Hematopoietic multipotent progenitor cell treated with erythropoietin and hydrocortisone succinate and interleukin-3 and kit ligand, for 8 days (in vitro differentiated cells): ENCODE results near the gene TFRC.
A peak's percentile ranks its signal among the peaks of the same experiment; 100 is the strongest.
"Not testable (repeated sequence)": the region's sequence is repeated elsewhere in the genome, so short reads cannot be mapped to it uniquely, and the experiment has no call there.

Experiments
- DNase-seq: peaks from one replicate; pipeline ENCODE4 v3.0.0-alpha.2; 2015

Gene TFRC

GRCh38 chr3:196081834-196082618, at the start of gene TFRC:
TSS of gene TFRC (minus strand) at chr3:196082090. CDS start at chr3:196077099, 4,991 bp downstream.
- DNase-seq, result peak; percentile 96

- DNase-seq, result no peak
These were observed 46.4 kb upstream of the TFRC start for GRCh38 chr3:196128172-196128843.

DNA sequence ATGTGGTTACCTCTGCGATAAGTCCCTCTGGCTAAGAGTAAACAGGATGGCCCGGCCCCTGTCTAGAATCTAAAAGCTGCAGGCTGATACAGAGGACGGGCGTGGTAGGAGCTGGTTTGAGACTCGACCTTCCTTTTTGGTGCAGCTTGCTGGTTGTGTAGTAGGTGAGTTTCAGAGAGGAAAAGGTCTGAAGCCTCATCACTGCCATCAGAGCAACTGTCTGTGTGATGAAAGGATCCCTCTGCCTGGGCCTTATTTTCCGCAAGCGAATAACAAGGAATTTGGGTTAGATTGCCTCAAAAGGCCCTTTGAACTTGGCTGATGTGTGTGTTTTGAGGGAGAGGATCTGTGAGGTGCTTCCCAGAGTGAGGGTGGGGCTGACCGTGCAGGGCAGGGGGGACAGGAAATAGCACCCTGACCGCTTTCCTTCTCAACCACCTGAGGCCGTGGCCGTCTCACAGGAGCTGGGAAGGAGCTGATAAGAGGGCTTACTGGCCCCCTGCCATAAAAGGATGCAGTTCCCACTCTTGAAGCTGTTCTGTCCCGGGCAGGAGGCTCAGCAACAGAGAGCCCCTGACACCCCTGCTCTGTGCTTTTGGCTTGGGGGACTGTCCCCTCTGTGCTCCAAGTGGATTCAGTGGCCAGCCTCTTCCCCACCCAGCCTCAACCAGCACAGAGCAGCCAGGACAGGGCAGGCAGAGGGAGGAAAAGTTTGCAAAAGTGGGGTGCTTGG, 45.6 kb upstream of the TFRC start:
- peak; percentile 97 for DNase-seq

- no peak for DNase-seq
These were observed 42.7 kb upstream of the TFRC start for GRCh38 chr3:196124608-196125007.

GRCh38 chr3:196122688-196123046, 40.8 kb upstream of the TFRC start:
- peak; percentile 25 for DNase-seq

GRCh38 chr3:196122021-196122687, 40.3 kb upstream of the TFRC start:
- DNase-seq, result peak; percentile 52

- DNase-seq, result no peak
These were observed 39.2 kb upstream of the TFRC start for GRCh38 chr3:196121066-196121465.

- peak; percentile 48 for DNase-seq
These were observed 38.5 kb upstream of the TFRC start for GRCh38 chr3:196120291-196120951.

DNA sequence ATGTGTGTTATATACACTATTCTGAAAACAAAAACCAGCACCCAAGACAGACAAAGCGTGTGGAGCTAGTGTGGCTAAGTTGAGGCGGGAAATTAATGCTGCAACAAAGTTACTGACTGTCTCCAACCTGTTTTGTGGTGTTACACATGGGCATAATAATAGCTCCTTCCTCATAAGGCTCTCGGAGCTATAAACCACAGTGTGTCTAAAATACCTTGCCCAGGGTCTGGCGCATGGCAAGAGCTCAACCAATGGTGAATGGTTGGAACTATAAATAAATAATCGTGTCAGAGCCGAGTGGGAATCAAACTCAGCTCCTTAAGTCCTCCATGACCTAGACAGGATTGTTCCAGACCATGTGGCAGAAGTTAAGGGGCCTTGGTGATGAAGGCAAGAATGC, 35.9 kb upstream of the TFRC start:
- DNase-seq, result no peak

DNA sequence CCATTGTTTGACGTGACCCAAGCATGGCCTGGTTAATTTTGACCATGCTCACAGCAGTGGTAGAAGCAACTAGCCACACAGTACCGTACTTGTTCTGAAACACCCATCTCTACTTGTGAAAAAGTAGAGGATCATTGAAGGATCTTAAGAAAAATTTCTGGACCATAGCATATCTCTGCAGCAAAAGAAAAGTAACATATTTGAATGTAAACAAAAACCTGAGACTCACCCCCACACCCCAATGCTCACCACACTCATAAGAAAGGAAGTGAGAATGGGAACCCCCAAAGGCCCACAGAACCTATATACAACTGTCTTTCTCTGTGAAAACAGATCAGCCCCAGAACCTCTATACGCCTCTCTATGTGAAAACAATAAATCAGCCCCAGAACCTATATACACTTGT, 33.8 kb upstream of the TFRC start:
- DNase-seq, result no peak

GRCh38 chr3:196111939-196112386, 30.1 kb upstream of the TFRC start:
- DNase-seq, result no peak

GRCh38 chr3:196108075-196108743, 26.3 kb upstream of the TFRC start:
- DNase-seq, result peak; percentile 92

- DNase-seq, result not testable (repeated sequence)
These were observed 22.8 kb upstream of the TFRC start for GRCh38 chr3:196104707-196105106.

DNA sequence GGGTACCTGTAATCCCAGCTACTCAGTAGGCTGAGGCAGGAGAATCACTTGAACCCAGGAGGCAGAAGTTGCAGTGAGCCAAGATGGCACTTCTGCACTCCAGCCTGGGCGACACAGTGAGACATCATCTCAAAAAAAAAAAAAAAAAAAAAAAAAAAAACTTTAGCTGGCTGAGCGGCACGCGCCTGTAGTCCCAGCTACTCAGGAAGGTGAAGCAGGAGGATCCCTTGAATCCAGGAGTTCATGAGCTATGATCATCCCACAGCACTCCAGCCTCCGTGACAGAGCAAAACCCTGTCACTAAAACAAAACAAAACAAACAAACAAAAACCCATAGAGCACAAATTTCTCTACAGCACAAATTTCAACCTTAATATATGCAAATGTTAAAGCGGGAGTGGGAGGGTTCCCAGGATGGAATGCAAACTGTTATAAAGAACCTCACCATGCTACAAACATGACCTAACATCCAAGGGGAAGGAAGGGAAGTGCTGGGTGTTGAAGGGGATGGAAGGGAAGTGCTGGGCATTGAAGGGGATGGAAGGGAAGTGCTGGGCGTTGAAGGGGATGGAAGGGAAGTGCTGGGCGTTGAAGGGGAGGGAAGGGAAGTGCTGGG, 16.6 kb upstream of the TFRC start:
- not testable (repeated sequence) for DNase-seq

GRCh38 chr3:196097373-196098154, 15.7 kb upstream of the TFRC start:
- no peak for DNase-seq

DNA sequence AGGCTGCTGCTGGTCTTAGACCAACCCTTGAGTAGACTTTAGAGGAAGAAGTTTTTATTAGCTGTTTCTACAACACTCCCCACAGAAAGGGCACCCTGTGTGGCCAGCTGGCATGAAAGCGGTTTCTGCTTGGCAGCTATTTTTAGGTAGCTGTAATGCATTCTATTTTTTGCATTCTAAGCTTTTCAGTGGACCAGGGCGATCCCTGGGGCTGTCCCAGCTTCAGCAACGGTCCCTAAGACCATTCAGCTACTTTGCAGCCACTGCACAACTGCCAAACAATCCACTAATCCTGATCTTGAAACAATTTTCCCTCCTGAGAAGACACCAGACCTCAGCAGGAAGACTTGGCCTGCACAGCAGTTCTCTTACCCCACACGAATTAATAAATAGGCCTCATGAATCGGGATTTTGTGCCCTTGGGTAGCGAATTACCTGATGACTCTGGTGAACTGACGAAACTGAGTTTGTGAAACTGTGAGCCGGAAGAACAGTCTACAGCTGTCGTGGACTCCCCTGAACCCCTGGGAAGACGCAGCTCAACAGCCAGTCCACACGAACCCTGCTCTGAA, 14.6 kb upstream of the TFRC start:
- DNase-seq, result no peak

DNA sequence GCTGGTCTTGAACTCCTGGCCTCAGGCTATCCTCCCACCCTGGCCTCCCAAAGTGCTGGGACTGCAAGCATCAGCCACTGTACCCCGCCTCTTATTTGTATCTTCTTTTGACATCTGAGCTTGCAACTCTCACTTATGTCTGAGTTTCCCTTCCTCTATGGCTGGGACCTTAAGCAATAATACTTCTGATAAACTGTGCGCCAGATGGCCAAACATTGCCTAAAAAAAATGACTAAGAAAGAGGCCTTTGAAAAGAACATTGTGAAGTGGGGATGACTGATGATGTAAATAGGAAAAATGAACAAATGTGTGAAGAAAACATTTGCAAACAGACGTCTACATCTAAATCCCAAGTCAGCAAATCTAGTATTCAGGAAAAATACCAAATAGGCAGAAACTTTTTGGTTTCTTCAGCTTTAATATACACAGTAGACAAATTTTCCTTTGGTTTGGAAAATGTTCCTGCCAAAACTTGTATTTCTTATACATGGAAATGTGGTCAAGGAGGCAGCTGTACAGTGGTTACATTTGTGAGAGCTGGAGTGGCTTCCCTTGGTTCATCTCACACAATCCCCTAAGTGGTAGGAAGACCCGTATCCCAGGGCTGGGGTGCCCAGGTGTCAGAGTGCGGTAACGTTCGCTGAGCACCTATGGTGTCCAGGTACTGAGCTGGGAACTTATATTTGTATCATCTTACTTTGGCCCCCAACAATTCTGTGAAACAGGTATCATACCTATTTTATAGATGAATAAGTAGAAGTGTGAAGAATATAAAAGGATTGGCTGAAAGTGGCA, 11.6 kb upstream of the TFRC start:
- peak; percentile 54 for DNase-seq

DNA sequence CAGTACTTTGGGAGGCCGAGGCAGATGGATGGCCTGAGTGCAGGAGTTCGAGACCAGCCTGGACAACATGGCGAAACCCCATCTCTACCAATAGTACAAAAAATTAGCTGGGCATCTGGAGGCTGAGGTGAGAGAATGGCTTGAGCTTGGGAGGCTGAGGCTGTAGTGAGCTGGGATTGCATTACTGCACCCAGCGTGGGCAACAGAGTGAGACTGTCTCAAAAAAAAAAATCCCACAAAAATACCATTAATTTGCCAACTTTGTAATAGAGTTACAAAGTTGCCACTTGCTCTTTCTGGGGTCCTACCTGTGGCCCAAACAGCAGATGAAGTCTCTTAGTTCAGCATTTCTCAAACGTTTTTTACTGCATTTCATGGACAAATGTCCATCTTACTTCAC, 6.0 kb upstream of the TFRC start:
- no peak for DNase-seq

GRCh38 chr3:196082619-196082971, 705 bp upstream of the TFRC start:
- no peak for DNase-seq
